Adrenal gland (tissue), 5 donors: Measurements from ENCODE around the gene MLLT3.

Experiments
- CTCF ChIP-seq, 6 experiments: fragments of 450-650 bp in 4 of 6; fragments of 200-600 bp in 2 of 6; sonication (generic) in 1 of 6; IDR thresholded peaks; 1 replicate in 5 of 6; 2 replicates in 1 of 6; pipeline versions ENCODE4 v1.5.1 to v1.8.0; 2016 to 2021; ENCODE audit warnings: antibody characterized with exemption in 6 of 6, mild to moderate bottlenecking in 2 of 6, moderate library complexity in 1 of 6
- POLR2A ChIP-seq, 2 donors: fragments of 450-650 bp; IDR thresholded peaks; one replicate each; pipeline ENCODE4 v1.6.1; 2017; ENCODE audit warnings: antibody characterized with exemption in 2 of 2, mild to moderate bottlenecking in 2 of 2, moderate library complexity in 1 of 2
- donor health status: DM: no; HTN: no; CAD: no.

GRCh38 chr9:20646656-20647055 lies 24.4 kb upstream of the MLLT3 start:
- no peak for TF ChIP-seq POLR2A (IDR thresholded peaks at IDR 0.05)
- no peak for TF ChIP-seq CTCF (IDR thresholded peaks at IDR 0.05)
